HG03469 (cell line): ENCODE results near the gene RWDD1.

ENCODE experiments used
- ATAC-seq: cut with Tn5 transposase; IDR thresholded peaks from one replicate; pipeline ENCODE4 v1.9.1; 2021; ENCODE audit warnings: mild to moderate bottlenecking, moderate library complexity, moderate number of reproducible peaks; ENCODE audit not compliant: unreplicated experiment

Gene RWDD1

DNA sequence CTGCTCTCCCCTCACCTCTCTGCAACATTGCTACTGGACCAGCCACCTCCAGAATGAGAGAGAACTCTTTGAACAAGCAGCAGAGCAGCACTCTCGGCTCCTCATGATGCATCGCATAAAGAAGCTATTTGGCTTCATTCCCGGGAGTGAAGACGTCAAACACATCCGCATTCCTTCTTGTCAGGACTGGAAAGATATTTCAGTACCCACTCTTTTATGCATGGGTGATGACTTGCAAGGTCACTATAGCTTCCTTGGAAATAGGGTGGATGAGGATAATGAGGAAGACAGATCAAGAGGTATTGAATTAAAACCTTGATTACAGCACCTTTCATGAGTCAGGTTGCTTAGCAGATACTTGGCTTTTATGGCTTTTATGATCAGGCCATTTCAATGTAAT lies 13.4 kb upstream of the RWDD1 start:
- no peak for ATAC-seq

- no peak for ATAC-seq
Observed at GRCh38 chr6:116560130-116560529, 11.2 kb upstream of the RWDD1 start.

GRCh38 chr6:116561377-116562018 lies 9.8 kb upstream of the RWDD1 start:
- peak; percentile 68 for ATAC-seq

GRCh38 chr6:116562019-116562403 lies 9.3 kb upstream of the RWDD1 start:
- no peak for ATAC-seq

DNA sequence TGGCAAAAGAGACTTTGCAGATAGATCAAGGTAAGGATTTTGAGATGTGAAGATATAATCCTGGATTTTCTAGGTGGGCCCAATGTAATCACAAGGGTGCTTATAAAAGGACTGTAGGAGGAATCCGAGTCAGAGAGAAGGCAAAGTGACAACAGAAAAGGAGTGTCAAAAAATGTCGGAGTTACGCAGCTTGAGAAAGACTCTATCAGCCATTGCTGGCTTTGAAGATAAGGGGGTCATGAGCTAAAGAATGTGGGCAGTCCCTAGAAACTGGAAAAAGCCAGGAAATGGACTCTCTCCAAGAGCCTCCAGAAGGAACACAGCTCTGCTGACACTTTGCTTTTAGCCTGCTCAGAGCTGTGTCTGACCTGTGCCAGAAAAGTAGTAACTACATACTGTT lies 8.7 kb upstream of the RWDD1 start:
- ATAC-seq = no peak

DNA sequence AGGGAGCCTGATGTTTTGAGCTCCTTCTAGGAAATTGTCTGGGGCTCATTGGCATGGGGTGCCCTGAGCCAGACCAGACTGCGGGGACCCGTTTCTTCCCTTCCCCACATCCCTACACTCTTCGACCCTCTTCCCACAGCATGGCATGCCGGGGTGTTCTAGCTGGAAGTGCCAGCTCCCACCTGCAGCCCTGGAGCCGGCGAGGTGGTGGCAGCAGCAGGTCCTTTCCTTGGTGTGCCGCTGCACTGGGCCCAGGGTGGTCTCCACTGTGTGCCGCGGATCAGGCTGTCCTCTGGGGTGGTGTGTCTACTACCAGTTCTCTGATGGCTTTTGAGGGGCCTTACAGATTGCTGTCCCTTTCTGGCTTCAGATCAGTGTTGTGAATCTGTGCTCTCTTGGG lies 7.5 kb upstream of the RWDD1 start:
- no peak for ATAC-seq

GRCh38 chr6:116564311-116564710 lies 7.0 kb upstream of the RWDD1 start:
- no peak for ATAC-seq

DNA sequence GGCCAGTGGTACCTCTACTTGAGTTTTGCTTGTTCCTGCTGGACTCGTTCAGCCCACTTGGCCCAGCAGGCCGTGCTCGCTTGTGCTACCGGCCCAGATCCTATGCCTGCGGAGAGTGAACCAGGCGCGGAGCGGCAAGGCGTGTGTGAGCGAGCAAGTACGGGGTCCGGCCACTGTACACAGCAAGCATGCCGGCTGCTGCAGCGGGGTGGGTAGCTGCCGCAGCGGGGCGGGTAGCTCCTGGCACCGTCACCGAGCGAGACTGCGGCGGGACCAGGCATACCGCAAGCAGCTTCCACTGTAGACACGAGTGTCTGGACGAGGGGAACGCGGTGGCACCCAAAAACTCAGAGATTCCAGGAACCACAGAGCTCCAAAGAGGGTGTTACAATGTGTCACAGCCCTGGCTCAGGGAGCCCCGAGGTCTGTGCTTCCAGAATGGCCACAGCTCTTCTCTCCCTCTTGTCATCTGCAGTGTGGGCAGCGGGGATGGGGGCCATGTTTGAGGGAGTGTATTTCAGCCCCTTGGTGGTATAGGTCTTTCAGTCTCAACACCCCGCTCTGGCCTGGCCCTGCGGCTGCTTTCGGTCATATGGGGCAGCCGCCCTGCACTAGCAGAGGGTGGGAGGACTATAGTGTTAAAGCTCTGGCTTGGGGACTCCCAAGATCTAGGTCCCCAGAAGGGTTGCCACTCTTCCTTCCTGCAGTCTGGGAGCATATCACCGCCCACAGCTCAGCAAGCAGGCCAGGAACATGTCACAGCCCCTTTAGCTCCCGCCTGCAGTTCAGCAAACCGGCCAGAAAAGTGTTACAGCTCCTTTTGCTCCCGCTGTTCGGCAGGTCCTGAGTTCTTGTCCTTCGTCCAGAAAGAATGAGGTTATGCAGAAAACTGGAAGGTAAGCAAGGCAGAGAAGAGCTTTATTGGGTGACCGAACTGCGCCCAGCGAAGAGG lies 6.1 kb upstream of the RWDD1 start:
- no peak for ATAC-seq

DNA sequence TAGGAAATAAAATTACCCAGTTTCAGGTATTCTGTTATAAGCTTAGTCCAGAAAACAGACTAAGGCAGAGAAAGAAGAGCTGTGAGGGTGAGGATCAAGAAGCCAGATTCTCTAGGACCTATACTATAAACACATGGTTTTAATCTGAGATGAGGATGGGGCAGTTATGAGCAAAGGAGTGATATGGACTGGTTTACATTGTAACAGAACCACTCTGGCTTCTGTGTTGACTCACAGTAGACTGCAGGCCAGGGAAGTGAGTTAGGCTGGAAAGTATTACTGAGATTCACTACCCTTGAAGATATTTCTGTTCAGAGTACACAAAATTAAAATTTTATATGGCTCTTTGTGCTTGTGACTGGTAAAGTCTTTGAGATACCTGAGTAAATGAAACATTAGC lies 3.2 kb upstream of the RWDD1 start:
- ATAC-seq = no peak

DNA sequence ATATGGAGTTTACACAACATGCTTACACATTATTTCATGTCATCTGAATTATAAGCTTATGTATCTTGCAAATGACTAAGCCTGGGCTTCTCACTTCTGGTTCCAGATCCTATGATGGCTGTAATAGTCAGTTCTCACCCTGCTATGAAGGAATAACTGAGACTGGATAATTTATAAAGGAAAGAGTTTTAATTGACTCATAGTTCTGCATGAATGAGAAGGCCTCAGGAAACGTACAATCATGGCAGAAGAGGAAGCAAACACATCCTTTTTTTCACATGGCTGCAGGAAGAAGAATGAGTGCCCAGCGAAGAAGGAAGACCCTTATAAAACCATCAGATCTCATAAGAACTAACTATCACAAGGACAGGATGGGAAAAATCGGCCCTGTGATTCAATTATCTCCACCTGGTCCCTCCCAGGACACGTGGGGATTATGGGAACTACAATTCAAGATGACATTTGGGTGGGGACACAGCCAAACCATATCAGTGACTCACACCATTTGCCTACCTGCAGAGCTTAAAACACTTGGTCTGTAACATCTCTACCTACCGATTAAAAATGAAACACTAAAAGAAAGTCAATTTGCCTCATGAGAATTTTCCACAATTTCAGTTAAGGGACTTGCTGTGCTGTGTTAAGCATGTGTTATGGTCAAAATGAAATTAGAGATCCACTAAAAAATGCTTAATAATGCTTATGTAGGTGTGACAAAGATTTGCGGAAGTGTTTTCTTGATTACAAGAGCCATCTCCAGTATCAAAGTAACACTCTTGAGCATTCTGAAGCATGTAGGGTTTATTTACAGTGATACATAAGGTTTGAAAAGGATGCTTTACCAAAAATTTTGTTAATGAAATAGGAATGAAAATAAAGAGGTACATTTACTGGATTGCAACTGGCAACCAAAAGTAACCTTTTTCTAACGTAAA lies 2.2 kb upstream of the RWDD1 start:
- ATAC-seq = no peak

- no peak for ATAC-seq
Observed at GRCh38 chr6:116571683-116572000, 338 bp downstream of the RWDD1 start.

GRCh38 chr6:116572162-116572561 lies 858 bp downstream of the RWDD1 start:
- ATAC-seq = no peak

DNA sequence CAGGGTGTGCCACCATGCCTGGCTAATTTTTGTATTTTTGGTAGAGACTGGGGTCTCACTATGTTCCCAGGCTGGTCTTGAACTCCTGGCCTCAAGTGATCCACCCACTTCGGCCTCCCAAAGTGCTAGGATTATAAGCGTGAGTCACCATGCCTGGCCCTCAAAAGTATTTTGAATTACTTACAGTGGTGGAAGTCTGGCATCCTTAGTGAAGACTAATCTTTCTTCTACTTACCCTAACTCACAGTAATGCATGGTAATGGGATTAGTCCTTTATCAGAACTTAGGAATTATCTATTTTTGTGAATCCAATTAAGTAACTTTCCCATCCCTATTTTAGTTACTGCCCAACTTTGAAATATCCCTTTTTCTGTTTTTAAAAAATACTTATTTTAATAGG lies 3.9 kb downstream of the RWDD1 start:
- ATAC-seq = no peak

- no peak for ATAC-seq
Observed at GRCh38 chr6:116577486-116577885, 6.2 kb downstream of the RWDD1 start.

DNA sequence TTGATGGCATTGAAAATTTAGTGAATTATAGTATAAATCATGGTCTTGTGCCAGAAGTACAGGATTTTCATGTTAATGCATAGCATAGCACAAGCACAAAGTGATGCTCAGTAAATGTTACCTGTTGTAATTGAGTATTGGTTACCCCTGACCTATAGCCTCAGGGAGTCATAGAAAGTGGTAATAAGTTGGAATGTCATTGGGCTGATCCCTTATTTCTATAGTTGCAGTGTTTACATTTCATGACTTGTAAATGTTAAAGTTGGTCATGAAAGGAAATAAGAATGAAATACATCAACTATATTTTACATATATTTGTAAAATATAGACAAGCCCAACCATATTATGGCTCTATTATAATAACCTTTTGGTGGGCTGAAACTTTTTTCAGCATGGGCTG lies 7.0 kb downstream of the RWDD1 start:
- ATAC-seq = no peak

DNA sequence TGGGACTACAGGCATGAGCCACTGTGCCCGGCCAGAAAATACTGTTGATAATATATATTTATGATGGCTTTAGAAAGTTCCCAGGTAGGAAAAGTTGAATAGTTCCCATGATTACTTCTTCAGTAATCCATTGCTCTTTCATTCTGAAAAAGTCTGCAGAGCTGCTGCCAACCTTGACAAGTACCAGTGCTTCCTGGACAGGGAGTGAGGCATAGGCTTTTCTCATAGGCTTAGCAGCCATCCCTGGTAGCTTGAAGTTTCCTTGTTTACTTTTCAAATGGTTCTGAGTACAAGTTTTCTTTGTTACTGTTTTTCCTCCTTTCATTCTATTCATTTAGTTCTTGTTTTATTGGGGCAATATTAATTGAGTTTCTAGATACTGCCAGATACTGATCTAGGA lies 7.8 kb downstream of the RWDD1 start:
- ATAC-seq = no peak

DNA sequence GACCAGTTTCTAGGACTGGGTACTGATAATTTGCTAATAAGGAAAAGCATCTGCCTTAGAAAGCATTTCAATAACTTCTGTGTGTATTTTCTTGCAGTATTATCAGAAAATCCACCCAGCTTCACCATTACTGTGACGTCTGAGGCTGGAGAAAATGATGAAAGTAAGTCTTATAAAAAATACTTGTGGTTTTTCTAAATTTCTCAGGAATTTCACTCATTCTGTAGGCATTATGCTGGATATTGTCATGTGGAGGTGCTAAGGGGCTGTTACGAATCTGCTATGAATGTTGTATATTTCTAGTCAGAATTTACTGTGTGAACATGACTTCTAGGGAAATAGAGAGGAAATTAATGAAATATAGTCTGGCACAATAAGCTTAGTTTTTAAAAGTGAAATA lies 8.9 kb downstream of the RWDD1 start:
- ATAC-seq = no peak

DNA sequence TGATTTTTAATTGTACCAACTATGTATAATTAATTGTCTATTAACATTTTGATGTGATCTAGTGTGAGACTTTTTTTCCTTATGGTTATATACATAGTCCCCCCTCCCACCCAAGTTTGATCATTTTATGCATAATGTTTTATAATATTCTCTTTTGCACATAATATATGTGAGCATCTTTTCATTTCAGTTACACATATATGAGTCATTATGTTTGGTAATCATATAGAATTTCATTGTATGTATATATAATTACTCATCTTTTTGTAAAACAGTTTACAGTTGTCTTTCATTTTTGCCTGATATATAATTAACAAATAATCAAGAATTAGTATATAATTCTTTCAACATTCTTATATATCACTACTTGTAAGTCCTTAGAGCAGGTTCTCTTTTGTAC lies 15.0 kb downstream of the RWDD1 start:
- no peak for ATAC-seq

GRCh38 chr6:116586738-116587137 lies 15.4 kb downstream of the RWDD1 start:
- ATAC-seq = no peak

GRCh38 chr6:116595247-116595646 lies 23.9 kb downstream of the RWDD1 start:
- ATAC-seq = no peak

GRCh38 chr6:116596815-116597214 lies 25.5 kb downstream of the RWDD1 start:
- ATAC-seq = no peak
